Neural progenitor cell (in vitro differentiated cells): ENCODE results near the gene PLSCR2.

Experiments
- CTCF ChIP-seq: fragments of 200-600 bp; sonication (generic); IDR thresholded peaks from 2 replicates; pipeline ENCODE4 v1.5.1; 2017; ENCODE audit warnings: antibody characterized with exemption, mild to moderate bottlenecking
- EZH2phosphoT487 ChIP-seq: fragments of 200-600 bp; sonication (generic); IDR thresholded peaks from 2 replicates; pipeline ENCODE4 v1.6.1; 2017; ENCODE audit warnings: antibody characterized with exemption

GRCh38 chr3:146504498-146505197, 35.3 kb upstream of the PLSCR2 start:
- TF ChIP-seq CTCF (no peak), EZH2phosphoT487 (no peak)
